Activated CD8-positive, alpha-beta memory T cell treated with anti-CD3 and anti-CD28 coated beads for 48 hours (primary cell): Measurements from ENCODE around the gene PRDX4.
"Not testable (repeated sequence)": the region's sequence is repeated elsewhere in the genome, so short reads cannot be mapped to it uniquely, and the experiment has no call there.

Experiments used
- DNase-seq, 3 experiments: peaks; one replicate each; pipeline ENCODE4 v3.0.0-alpha.2; 2020; ENCODE audit warnings: low read depth in 2 of 3, low spot score in 2 of 3

The PRDX4 gene

DNA sequence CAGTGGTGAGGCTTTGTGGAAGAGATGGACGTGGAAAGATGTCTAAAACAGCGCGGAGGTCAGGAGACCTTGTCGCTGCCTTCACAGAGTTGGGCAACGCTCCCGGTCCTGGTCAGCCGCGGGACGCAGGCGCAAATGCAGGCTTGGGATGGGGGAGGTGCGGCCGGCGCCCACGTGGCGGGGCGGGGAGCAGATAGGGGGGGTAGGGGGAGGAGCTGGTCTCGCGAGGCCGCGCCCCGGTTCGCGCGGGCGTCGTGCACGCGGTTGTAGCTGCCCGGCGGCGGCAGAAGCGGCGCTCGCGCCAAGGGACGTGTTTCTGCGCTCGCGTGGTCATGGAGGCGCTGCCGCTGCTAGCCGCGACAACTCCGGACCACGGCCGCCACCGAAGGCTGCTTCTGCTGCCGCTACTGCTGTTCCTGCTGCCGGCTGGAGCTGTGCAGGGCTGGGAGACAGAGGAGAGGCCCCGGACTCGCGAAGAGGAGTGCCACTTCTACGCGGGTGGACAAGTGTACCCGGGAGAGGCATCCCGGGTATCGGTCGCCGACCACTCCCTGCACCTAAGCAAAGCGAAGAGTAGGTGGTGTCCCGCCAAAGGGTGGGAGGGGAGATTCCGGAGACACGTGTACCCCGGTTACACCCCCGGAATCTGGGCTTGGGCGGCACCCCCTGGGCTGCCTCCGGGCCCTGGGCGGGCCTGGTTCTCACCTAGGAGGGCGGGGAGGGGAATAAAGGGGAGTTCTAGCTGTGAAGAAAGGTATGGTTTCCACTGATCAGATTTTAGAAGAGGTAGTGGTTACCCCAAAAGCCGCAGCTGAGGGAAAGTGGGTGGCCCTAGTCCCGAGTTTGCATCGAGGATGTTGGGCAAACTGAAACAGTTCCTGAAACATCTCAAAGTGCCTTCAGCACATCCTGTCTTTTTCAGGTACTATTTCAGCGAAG, at the start of gene PRDX4:
PRDX4 (plus strand) TSS at position 255 of the 939 bp plus-strand sequence; CDS start at position 333, 78 bp downstream.
- peak; percentile 45 to 48 (median 48) for DNase-seq

DNA sequence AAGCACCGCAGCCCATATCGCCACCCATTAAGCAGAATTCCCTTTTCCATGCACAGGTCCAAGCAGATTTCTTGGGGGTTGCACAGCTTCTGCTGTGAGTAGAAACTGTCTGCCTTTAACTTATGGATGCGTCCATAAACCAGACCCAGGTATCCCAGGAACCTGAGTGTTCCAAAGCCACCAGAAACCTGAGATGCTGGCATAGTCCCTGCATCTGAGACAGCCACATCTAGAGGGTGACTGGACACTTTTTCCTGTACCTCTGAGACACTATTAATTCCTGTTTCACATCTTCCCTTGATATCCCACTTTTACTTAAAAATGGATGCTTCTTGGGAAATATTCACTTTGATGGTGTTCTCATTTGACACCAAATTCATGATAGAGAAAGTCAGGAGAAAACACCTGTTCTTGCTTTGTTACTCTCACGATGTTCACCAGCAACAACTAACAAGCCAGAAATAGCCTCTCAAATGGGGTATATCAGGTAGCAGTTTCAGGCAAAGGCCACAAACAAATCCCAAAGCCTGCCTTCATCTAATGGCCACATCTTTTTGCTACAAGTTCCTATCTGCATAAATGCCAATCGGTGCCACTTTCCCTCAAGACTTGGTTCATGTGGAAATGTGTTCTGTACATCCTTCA, 45.5 kb upstream of the PRDX4 start:
- no peak for DNase-seq

DNA sequence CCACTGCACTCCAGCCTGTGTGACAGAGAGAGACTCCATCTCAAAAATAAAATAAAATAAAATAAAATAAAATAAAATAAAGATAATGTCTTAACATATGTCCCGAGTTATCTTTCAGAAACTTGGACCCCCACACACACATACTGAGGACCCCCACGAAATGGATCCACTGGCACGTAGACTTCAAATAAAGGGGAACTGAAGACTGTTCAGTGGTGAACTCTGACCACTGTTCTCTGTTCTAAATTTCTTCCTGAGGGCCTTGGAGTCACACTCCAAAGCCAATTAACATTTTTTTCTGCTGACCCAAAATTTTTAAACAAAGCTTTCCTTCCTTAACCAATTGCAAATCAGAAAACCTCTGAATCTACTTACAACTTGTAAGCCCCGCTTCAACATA, 43.5 kb upstream of the PRDX4 start:
- DNase-seq, result no peak

DNA sequence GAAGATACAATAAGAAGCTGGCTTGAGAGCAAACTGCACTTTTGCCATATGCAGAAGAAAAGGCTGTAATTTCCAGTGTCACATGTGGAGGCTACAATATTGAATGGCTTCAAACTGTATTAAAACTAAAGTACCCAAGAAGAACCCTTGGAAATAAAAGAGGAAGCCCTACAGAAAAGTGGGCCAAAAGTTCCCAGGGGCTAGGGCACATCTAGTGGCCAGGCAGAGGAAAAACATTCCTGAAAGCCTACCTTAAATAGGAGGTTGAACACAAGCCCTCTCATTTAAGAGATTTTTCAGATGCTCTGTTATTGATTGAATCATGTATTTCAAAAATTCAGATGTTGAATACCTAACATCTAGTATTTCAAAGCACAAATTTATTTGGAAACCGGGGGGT, 40.6 kb upstream of the PRDX4 start:
- DNase-seq, result no peak

DNA sequence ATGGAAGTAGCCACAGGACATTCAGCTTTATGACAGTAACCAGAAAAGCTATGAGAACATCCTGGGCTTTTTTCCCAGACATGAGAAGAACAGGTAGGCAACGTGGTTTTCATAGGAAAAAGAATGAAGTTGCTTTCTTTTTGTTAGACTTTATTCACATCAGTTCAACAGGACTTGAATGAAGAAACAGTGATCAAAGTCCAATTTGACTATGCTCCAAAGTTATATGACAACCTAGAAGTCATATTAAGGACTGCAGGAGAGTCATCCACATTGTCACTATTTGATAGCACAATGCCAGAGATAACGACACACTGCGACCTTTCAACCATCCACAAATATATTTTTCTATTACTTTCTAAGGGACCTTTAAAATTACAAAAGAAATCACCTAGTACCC, 39.2 kb upstream of the PRDX4 start:
- no peak for DNase-seq

DNA sequence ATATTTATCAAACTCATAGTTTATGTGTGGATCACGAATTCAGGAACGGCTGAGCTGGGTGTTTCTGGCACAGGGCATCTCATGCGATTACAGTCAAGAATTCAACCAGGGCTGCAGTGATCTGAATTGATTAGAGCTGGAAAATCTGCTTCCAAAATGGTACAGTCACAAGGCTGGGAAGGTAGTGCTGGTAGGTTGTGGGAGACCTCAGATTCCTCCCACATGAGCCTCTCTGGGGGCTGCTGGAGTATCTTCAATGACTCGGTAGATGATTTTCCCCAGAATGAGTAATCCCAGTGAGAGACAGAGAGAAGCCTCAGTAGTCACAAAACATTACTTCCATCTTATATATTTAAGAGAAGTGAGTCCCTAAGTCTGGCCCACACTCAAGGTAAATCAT, 36.2 kb upstream of the PRDX4 start:
- DNase-seq, result no peak

DNA sequence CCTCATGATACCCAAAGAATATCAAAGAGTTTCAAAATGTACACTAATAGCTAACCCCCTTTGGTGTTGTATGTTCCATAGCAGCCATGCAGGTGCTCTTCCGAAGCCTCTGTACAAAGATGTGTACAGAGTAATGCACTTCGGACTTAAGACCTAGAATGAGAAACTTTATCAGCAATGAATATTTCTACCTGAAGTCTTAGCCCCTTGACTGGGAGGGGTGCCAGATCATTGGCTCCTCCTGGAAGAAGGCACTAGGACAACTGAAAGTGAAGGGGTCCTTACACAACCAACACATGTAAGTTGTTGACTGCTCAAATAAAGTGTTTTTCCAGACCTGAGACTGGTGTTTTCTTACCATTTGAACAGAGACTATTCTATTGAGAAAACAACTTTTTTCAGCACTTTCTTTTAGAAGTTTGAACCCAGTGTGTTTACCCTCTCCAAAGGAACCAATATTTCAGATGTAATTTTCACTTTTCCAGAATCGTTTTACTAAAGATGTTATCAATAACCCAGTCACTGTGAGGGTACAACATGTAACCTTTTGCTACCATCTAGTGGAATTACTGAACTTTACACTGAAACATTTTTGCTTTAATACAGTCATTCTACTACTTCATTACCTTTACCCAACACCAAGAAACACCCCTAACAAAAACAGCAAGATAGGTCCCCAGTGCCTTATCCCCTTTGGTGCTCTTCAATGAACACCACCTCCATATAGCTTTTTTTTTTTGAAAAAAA, 33.3 kb upstream of the PRDX4 start:
- DNase-seq, result no peak

DNA sequence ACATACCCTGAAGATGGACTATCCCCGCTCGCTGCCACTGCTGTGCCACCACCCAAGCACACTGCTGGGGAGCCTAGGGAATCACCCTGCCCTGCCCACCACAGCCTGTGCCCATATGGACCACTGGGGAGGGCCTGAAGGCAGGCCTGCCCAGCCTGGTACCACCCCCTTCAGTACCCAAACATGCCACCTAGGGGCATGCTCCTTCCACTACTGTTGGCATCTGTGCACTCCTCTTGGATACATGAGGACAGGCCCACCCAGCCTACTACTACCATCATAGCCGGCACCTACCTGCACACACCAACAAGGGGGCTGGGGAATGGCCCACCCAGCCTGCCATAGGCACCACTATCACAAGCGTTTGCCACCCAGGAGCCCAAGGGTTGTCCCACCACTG, 30.1 kb upstream of the PRDX4 start:
- peak in 2 of 3 experiments; percentile 8 to 23 for DNase-seq

DNA sequence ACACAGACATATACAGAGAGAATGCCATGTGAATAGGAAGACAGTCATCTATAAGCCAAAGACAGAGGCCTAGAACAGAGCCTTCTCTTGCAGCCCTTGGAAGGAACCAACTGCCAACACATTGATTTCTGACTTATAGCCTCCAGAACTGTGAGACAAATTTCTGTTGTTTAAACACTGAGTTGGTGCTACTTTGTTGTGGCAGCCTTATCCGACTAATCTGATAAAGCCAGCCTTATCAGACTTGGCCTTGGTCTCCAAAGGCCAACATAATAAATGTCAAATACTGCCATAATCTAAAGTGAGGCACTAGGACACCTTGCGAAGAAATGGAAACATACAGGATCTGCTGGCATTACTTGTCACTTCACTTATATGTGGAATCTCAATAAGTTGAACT, 24.3 kb upstream of the PRDX4 start:
- no peak for DNase-seq

DNA sequence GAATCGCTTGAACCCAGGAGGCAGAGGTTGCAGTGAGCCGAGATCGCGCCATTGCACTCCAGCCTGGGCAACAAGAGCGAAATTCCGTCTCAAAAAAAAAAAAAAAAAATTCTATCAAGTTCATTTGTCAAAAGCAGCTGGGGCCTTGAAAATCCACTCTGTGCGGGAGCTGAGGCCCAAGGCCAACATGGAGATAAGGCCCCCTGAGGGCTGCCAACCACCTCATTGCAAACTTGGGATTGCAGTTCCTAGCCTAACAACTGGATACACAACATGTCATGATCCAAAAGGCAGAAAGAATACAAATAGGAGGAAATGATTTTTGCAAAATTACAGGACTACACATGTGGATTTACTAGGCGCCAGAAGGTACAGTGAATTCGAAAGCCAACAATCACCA, 22.5 kb upstream of the PRDX4 start:
- no peak for DNase-seq

DNA sequence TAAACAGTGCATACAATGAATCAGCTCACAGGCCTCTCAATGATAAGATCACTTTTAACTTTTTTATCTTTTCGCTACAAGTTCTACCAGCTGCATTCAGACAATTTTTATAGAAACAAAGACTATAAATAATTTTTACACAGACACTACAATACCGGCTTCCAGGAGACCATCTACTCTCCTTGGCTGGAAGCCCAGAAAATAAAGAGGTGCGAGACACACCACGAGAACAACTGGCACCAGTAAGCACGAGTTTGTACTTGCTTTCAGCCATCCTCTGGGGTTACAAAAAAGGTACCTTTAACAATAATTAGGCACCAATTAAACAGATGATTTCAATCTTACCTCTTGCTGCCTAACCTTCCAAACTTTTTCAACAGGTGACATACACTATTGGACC, 11.2 kb upstream of the PRDX4 start:
- no peak for DNase-seq

DNA sequence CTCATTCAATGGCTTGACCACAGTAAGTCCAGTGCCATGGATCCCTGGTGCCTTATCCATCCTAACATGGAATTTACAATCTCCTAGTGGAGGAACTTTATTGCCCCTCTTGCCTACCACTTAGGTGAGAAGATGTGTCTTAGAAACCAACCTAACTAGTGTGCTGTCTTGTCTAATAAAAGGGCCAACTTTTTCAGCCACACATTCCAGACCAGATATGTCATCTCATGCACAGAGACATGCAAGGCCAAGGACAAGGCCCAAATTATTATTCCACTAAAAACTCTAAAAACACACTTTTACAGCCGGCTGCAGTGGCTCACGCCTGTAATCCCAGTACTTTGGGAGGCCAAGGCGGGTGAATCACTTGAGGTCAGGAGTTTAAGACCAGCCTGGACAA, 10.6 kb upstream of the PRDX4 start:
- DNase-seq, result no peak

DNA sequence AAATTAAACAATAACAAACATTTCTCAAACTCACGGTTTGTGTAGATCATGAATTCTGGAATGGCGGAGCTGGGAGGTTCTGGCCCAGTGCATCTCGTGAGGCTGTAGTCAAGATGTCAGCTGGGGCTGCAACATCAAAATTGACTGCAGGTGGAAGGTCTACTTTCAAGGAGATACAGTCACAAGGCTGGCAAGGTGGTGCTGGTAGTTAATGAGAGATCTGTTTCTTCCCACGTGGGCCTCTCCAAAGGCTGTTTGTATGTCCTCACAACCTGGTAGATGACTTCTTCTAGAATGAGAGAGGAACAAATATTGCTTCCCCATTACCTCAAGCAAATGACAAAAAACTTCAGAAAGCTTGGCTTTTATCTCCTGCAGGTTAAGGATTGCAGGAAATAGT, 8.0 kb upstream of the PRDX4 start:
- no peak for DNase-seq

DNA sequence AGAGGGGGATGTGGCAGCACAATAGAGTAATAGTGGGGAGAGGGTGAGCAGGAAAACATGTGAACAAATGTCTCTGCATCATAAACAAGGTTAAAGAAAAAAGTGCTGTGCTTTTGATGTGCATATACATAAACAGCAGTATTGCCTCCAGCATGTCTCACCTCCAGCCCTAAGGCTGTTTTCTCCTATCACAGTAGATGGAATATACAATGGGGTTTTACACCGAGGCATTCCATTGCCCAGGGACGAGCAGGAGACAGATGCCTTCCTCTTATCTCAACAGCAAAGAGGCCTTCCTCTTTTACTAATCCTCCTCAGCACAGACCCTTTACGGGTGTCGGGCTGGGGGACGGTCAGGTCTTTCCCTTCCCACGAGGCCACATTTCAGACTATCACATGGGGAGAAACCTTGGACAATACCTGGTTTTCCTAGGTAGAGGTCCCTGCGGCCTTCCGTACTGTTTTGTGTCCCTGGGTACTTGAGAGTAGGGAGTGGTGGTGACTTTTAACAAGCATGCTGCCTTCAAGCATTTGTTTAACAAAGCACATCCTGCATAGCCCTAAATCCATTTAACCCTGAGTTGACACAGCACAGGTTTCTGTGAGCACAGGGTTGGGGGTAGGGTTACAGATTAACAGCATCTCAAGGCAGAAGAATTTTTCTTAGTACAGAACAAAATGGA, 7.1 kb upstream of the PRDX4 start:
- not testable (repeated sequence) for DNase-seq

DNA sequence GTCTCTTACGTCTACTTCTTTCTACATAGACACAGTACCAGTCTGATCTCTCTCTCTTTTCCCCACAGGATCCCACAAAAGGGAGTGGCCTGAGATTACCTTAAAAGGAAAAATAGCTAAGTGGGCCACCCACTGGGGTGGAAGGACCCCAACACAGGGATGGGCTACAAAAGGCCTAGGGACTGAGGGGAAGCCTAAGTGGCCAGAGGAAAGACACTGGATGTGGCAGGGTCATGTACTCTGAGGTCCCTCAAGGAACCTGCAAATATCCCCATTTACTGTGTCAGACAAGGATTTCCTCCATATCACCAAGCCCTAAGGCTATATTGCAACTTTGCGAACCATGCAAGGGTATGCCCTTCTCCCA, 6.5 kb upstream of the PRDX4 start:
- DNase-seq, result no peak

DNA sequence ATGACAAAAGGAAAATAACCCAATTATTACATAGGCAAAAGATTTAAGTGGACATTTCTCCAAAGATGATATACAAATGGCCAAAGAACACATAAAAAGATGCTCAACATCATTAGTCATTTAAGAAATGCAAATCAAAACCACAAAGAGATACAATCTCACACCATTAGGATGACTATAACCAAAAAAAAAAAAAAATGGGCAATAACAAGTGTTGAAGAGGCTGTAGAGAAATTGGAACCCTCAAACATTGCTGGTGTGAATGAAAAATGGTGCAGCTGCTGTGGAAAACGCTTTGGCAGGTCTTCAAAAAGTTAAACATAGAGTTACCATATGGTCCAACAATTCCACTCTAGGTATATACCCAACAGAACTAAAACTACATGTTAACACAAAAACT, 5.6 kb upstream of the PRDX4 start:
- no peak for DNase-seq

DNA sequence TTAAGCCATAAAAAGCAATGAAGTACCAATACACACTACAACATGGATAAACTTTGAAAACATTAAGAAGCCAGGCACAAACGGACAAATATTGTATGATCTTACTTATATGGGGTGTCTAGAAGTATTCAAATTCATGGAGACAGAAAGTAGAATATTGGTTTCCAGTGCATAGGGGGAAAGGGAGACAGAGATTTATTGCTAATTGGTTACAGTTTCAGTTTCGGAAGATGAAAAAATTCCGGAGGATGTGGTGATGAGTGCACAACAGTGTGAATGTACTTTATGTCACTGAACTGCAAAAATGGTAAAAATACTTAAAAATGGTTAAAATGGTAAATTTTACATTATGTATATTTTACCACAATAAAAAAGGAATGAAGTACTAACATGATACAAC, 5.1 kb upstream of the PRDX4 start:
- DNase-seq, result no peak

DNA sequence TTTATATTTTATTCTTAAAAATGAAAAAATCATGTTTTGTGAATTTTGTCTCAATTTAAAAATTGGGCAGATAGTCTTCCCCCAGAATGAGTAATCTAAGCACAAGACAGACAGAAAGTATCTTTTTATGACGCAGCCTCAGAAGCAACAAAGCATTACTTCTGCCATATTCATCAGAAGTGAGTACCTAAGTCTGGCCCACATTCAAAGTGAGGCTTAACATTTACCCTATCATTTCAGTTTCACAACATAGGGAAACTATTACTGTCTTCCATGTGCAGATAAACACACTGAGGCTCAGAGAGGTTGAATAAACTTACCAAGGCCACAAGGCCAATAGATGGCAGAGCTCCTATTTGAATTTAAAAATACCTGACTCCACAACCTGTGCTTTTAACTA, 4.4 kb upstream of the PRDX4 start:
- no peak for DNase-seq

DNA sequence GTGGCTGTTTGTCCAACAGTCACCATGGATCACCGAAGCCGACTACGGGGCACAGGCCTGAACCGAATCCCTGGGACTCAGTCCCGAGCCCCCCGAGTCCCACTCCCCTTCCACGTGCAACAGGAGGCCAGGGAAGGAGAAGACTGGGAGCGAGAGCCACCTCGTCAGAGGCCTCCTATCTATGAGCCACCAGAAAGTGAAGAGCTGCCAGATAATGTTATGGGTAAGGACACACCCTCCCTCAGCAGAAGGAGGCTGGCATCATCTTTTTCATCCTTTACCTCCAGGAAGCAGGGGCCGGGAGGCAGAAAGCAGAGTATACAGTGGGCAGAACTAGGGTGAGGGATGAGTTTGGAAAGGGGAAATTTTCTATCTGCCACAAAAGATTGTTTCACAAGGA, 2.8 kb upstream of the PRDX4 start:
- no peak for DNase-seq

DNA sequence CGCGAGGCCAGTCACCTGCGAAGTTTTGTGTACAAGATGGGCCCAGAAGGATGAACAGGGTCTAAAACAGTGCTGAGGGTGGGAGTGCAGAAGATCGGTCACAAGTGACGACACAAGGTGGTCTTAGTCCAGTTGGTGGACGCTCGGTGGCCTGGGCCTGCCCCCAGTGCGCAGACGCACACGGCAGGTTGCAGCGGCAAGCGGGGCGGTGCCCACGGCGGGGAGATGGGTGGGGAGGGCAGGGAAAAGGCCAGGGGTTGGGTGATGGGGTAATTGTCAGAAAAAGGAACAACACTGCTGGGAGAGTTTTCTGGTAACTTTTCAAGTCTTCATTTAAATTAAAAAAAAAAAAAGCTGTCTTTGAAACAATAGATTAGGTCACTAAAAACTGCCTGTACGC, 1.0 kb upstream of the PRDX4 start:
- DNase-seq, result no peak

DNA sequence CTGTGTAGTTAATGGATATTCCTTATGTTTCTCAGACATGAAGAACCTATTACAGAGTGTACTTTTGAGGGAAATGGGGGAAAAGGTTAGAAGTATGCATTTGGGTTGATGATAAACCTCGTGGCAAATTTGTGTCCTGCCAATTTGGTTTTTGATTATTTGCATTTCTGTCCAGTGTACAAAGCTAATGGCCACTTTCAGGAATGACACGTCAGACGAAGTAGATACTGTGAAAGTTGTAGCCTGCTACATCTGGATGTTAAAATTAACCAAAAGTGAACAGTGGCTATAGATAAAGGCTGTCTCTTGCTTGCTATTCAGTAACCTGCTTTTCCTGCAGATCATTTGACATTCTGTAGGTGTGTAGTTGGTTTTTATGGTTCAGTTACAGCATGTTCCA, 1.0 kb downstream of the PRDX4 start:
- no peak for DNase-seq
